Transverse colon (tissue), 4 donors: ENCODE data around the gene IFNG. TPM values are rescaled to one million over a fixed set of nuclear protein-coding genes. Genes with fewer than 3 reads are reported as not detected.

ENCODE experiments used
- DNase-seq: peaks from one replicate; pipeline ENCODE4 v3.0.0-alpha.2; 2019
- H3K27ac ChIP-seq, 4 donors: fragments of 200-600 bp; sonication (generic); 2 replicates each; pipeline ENCODE4 v1.5.1; 2016 to 2018; ENCODE audit warnings: inconsistent platforms in 4 of 4
- H3K27me3 ChIP-seq: fragments of 200-600 bp; sonication (generic); 2 replicates; pipeline ENCODE4 v1.5.1; 2017; ENCODE audit warnings: inconsistent platforms
- H3K36me3 ChIP-seq, 4 donors: fragments of 200-600 bp; sonication (generic); 2 replicates each; pipeline ENCODE4 v1.5.1; 2017 to 2019; ENCODE audit warnings: inconsistent platforms in 4 of 4
- H3K4me1 ChIP-seq, 4 donors: fragments of 200-600 bp; sonication (generic); 2 replicates each; pipeline ENCODE4 v1.5.1; 2017 to 2020; ENCODE audit warnings: inconsistent platforms in 4 of 4
- H3K4me3 ChIP-seq, 4 donors: fragments of 200-600 bp; sonication (generic); 1 replicate in 1 of 4; 2 replicates in 3 of 4; pipeline versions ENCODE4 v1.5.1 to v1.6.1; 2017 to 2019; ENCODE audit warnings: inconsistent platforms in 4 of 4
- H3K9me3 ChIP-seq, 2 donors: fragments of 200-600 bp; sonication (generic); 2 replicates each; pipeline ENCODE4 v1.5.1; 2017 to 2019; ENCODE audit warnings: inconsistent platforms in 2 of 2
- EP300 ChIP-seq: sonication (generic); formaldehyde crosslinking; IDR thresholded peaks from one replicate; pipeline ENCODE4 v1.6.1; 2017; ENCODE audit warnings: antibody characterized with exemption, low read depth
- POLR2A ChIP-seq: fragments of 450-650 bp; IDR thresholded peaks from one replicate; pipeline ENCODE4 v1.6.1; 2016; ENCODE audit warnings: antibody characterized with exemption, mild to moderate bottlenecking, moderate library complexity
- POLR2AphosphoS5 ChIP-seq, 3 donors: sonication (generic); formaldehyde crosslinking; IDR thresholded peaks; one replicate each; pipeline ENCODE4 v1.6.1; 2016; ENCODE audit warnings: antibody characterized with exemption in 3 of 3
- WGBS, 2 donors: methylation state at CpG; one replicate each; pipeline ENCODE4 v1.1.5; 2018; ENCODE audit warnings: low coverage in 1 of 2; 5-methylcytosine and 5-hydroxymethylcytosine counted together
- in situ Hi-C, 4 donors: fragments of 200-750 bp; cut with MboI; loops; one replicate each; pipeline versions ENCODE4 v1.15.0 to v1.15.1; 2017; ENCODE audit warnings: low sequenced_read_pairs in 3 of 4, low pct_ligation_motif_present in 1 of 4, low pct_unique_long_range_greater_than_20kb in 1 of 4
- intact Hi-C: fragments of 100-400 bp; cut with DNase I; formaldehyde crosslinking; loops from one replicate; pipeline ENCODE4 v1.15.1; 2023; ENCODE audit warnings: low total_unique reads
- total RNA-seq, 4 donors: library from RNA; depleted of rRNA; stranded (reverse); fragments of >200 nt; gene quantifications; one replicate each; pipeline ENCODE4 v1.1.0, GENCODE V29; 2016
- TF ChIP-seq, protein P1 (sequence below), 5 experiments: fragments of 200-600 bp in 3 of 5; fragments of 450-650 bp in 2 of 5; sonication (generic) in 3 of 5; IDR thresholded peaks; 1 replicate in 2 of 5; 2 replicates in 3 of 5; pipeline ENCODE4 v1.5.1; 2016 to 2017; ENCODE audit warnings: antibody characterized with exemption in 5 of 5, inconsistent platforms in 3 of 5, mild to moderate bottlenecking in 2 of 5, moderate library complexity in 1 of 5

Gene IFNG
- total RNA-seq, 4 donors from 2014 or later, result not detected

DNA sequence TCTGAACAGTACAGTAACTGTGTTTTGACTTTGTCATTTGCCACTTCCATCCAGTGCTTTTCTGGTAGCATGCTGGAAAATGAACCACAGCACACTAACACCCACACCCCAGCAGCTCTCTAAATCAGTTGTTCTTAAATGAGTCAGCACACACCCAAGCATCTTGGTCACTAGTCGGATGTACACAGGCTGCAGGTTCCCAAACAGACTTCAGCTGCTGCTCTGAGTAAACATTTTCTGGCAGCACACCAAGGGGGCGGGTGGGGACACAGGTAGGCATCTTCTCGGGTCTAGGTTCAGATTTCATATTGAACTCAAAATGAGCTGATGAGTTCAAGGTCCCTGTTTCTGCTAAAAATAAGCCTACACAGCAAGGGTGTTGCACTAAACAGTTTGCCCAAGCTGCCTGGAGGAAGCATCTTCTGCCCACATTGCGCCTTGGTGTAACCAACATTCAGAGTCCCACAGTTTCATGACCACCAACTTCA lies 39.8 kb downstream of the IFNG start:
- DNase-seq, result no peak
- 39% methylated on average over 4 of the region's 4 CpGs; no CpG with 5 or more reads in 1 of the 2 donors for WGBS, 2 donors
- Histone ChIP-seq H3K27ac (no peak overlapping the region), H3K36me3 (no peaks in the 10 kb centered on the region), H3K27me3 (no peaks in the 10 kb centered on the region), H3K4me3 (no peak overlapping the region), H3K9me3 (no peaks in the 10 kb centered on the region), H3K4me1 (no peaks in the 10 kb centered on the region)
- in situ Hi-C loops (no loop called here), intact Hi-C loops (no loop called here)
- no peak for TF ChIP-seq POLR2A
- no peak for TF ChIP-seq POLR2AphosphoS5 (IDR thresholded peaks at IDR 0.05)
- TF ChIP-seq EP300, result no peak
- TF ChIP-seq, protein P1, sequence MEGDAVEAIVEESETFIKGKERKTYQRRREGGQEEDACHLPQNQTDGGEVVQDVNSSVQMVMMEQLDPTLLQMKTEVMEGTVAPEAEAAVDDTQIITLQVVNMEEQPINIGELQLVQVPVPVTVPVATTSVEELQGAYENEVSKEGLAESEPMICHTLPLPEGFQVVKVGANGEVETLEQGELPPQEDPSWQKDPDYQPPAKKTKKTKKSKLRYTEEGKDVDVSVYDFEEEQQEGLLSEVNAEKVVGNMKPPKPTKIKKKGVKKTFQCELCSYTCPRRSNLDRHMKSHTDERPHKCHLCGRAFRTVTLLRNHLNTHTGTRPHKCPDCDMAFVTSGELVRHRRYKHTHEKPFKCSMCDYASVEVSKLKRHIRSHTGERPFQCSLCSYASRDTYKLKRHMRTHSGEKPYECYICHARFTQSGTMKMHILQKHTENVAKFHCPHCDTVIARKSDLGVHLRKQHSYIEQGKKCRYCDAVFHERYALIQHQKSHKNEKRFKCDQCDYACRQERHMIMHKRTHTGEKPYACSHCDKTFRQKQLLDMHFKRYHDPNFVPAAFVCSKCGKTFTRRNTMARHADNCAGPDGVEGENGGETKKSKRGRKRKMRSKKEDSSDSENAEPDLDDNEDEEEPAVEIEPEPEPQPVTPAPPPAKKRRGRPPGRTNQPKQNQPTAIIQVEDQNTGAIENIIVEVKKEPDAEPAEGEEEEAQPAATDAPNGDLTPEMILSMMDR (IDR thresholded peaks at IDR 0.05), result no peak

DNA sequence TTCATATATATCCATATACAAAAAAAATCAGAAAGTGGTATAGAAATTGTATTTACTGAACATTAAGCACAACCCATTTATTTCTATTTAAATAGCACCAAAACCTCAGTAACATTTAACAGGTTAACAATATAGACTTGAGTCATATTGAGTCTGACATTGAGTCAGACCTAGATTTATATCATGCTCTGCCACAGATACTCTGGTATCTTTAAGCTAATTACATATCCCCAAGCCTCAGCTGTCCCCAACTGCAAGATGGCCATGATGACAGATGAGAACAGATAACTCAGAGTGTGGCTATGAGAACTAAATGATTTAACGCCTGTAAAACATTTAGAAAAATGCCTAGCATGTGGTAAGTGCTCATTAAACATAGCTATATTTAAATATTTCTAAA lies 40.3 kb downstream of the IFNG start:
- in situ Hi-C loops, result no loop called here
- H3K4me1 ChIP-seq, result no peaks in the 10 kb centered on the region
- intact Hi-C loops, result no loop called here
- no peak overlapping the region for H3K4me3 ChIP-seq
- H3K36me3 ChIP-seq, result no peaks in the 10 kb centered on the region
- H3K9me3 ChIP-seq, result no peaks in the 10 kb centered on the region
- TF ChIP-seq, protein P1 (IDR thresholded peaks at IDR 0.05), result no peak
- no peak for TF ChIP-seq POLR2A
- no peak for TF ChIP-seq POLR2AphosphoS5 (IDR thresholded peaks at IDR 0.05)
- TF ChIP-seq EP300, result no peak
- DNase-seq, result no peak
- WGBS, 2 donors, result 43 to 69% methylated on average over 1 of the region's 1 CpG
- no peak overlapping the region for H3K27ac ChIP-seq
- no peaks in the 10 kb centered on the region for H3K27me3 ChIP-seq

DNA sequence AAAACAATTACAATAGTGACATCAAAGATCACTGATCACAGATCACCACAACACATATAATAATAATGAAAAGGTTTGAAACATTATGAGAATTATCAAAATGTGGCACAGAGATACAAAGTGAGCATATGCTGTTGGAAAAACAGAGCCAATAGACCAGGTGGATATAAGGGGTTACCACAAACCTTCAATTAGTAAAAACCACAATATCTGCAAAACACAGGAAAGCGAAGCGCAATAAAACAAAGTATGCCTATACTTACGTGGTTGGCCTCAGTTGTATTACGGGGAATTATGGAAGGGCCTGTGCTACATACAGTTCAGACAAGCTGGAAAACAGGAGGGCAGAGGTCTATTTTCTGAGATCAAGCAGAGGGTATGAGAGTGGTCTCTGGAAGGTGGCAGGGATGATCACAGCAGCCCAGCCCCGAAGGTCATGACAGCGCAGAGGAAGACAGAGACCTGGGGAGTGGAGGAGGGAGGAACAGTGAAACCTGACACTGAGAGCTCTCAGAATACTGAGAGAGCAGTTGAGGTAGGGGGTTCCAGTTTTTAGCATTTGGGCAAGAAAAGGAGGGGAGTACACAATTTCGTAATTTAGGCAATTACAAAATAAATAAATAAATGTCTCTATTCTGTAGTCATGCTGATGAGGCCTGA lies 41.3 kb downstream of the IFNG start:
- no peak for DNase-seq
- H3K27me3 ChIP-seq, result no peaks in the 10 kb centered on the region
- H3K4me3 ChIP-seq, result no peak overlapping the region
- no peaks in the 10 kb centered on the region for H3K9me3 ChIP-seq
- H3K27ac ChIP-seq, result no peak overlapping the region
- intact Hi-C loops, result no loop called here
- in situ Hi-C loops, result no loop called here
- H3K4me1 ChIP-seq, result no peaks in the 10 kb centered on the region
- 80% methylated on average over 7 of the region's 7 CpGs for WGBS, 2 donors
- TF ChIP-seq EP300, result no peak
- no peak for TF ChIP-seq POLR2AphosphoS5 (IDR thresholded peaks at IDR 0.05)
- TF ChIP-seq, protein P1 (IDR thresholded peaks at IDR 0.05), result no peak
- no peak for TF ChIP-seq POLR2A
- no peaks in the 10 kb centered on the region for H3K36me3 ChIP-seq

DNA sequence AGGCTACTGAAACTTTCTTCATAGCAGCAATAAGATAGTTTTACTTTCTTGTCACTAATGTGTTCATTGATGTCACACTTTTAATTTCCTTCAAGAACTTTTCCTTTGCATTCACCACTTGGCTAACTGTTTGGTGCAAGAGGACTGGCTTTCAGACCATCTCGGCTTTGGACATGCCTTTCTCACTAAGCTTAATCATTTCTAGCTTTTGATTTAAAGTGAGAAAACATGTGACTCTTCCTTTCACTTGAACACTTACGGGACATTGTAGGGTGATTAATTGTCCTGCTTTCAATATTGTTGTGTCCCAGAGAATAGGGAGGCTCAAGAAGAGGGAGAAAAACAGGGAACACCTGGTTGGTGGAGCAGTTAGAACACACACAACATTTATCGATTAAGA lies 41.9 kb downstream of the IFNG start:
- TF ChIP-seq, protein P1 (IDR thresholded peaks at IDR 0.05), result no peak
- TF ChIP-seq POLR2A (no peak), EP300 (no peak), POLR2AphosphoS5 (IDR thresholded peaks at IDR 0.05) (no peak)
- no peaks in the 10 kb centered on the region for H3K9me3 ChIP-seq
- intact Hi-C loops, result no loop called here
- no peak for DNase-seq
- 75 to 79% methylated on average over 2 to 3 of the region's 3 CpGs for WGBS, 2 donors
- no peaks in the 10 kb centered on the region for H3K4me1 ChIP-seq
- H3K4me3 ChIP-seq, result no peak overlapping the region
- no peaks in the 10 kb centered on the region for H3K36me3 ChIP-seq
- in situ Hi-C loops, result no loop called here
- no peaks in the 10 kb centered on the region for H3K27me3 ChIP-seq
- no peak overlapping the region for H3K27ac ChIP-seq
